A673 (cell line): ENCODE data around the gene CRADD. TPM values are rescaled to one million over a fixed set of nuclear protein-coding genes. Genes with fewer than 3 reads are reported as not detected.

Experiments
- BruUV-seq: library from RNA; stranded (reverse); fragments of 400-500 nt; replicated peaks from 2 replicates; lab custom pipeline; 2021; lab: Mats Ljungman, UMichigan
- CTCF ChIA-PET: fragments of 300-600 bp; sonication (Branson Sonifier 250); formaldehyde crosslinking; loops from one replicate; lab custom pipeline; 2022; ENCODE audit warnings: antibody characterized with exemption; lab: Charles Lee
- POLR2A ChIA-PET: fragments of 300-600 bp; sonication (Branson Sonifier 250); formaldehyde crosslinking; loops from one replicate; lab custom pipeline; 2022; ENCODE audit warnings: antibody characterized with exemption; ENCODE audit not compliant: low non-redundant PET; lab: Charles Lee
- DNase-seq: peaks from one replicate; pipeline ENCODE4 v3.0.0-alpha.2; 2015; ENCODE audit warnings: low spot score
- H3K27ac ChIP-seq: fragments of 200-600 bp; sonication (generic); 2 replicates; pipeline ENCODE4 v1.5.1; 2016; ENCODE audit warnings: mixed run types, low read depth, mild to moderate bottlenecking, mixed read lengths, antibody characterized with exemption, low read length; ENCODE audit not compliant: poor library complexity, severe bottlenecking
- H3K27me3 ChIP-seq: fragments of 200-600 bp; sonication (generic); replicated peaks from 2 replicates; pipeline ENCODE4 v1.6.1; 2017; ENCODE audit warnings: mixed run types, low read depth, mild to moderate bottlenecking, mixed read lengths, antibody characterized with exemption, low read length; ENCODE audit not compliant: insufficient read depth, poor library complexity
- H3K36me3 ChIP-seq: fragments of 200-600 bp; sonication (generic); 2 replicates; pipeline ENCODE4 v1.6.1; 2016; ENCODE audit warnings: mixed run types, mild to moderate bottlenecking, mixed read lengths, antibody characterized with exemption, low read length; ENCODE audit not compliant: insufficient read depth, poor library complexity, severe bottlenecking
- H3K4me1 ChIP-seq: fragments of 200-600 bp; sonication (generic); 2 replicates; pipeline ENCODE4 v1.6.1; 2017; ENCODE audit warnings: mixed run types, mild to moderate bottlenecking, mixed read lengths, antibody characterized with exemption, low read length; ENCODE audit not compliant: insufficient read depth, poor library complexity, severe bottlenecking
- H3K4me3 ChIP-seq: fragments of 200-600 bp; sonication (generic); 2 replicates; pipeline ENCODE4 v1.5.1; 2016; ENCODE audit warnings: low read depth, mixed run types, mild to moderate bottlenecking, mixed read lengths, low read length; ENCODE audit not compliant: poor library complexity, severe bottlenecking
- H3K9me3 ChIP-seq: fragments of 200-600 bp; sonication (generic); 2 replicates; pipeline ENCODE4 v1.6.1; 2016; ENCODE audit warnings: mixed run types, low read depth, mild to moderate bottlenecking, mixed read lengths, antibody characterized with exemption, low read length; ENCODE audit not compliant: poor library complexity, severe bottlenecking
- EZH2 ChIP-seq: fragments of 200-600 bp; sonication (generic); IDR thresholded peaks from 2 replicates; pipeline ENCODE4 v1.6.1; 2017; ENCODE audit warnings: borderline replicate concordance, low read depth, mild to moderate bottlenecking, mixed read lengths, antibody characterized with exemption, low read length; ENCODE audit not compliant: poor library complexity, severe bottlenecking
- intact Hi-C: fragments of 100-400 bp; cut with micrococcal nuclease; formaldehyde crosslinking; loops from one replicate; pipeline ENCODE4 v1.10.0; 2022; ENCODE audit not compliant: unreplicated experiment
- total RNA-seq: library from RNA; stranded (reverse); gene quantifications from 2 replicates; pipeline ENCODE4 v1.2.3, GENCODE V29; 2021
- TF ChIP-seq, protein P1 (sequence below): fragments of 300-800, 200-600 bp; sonication (generic); conservative IDR thresholded peaks from 2 replicates; pipeline ENCODE4 v1.5.1; 2017; ENCODE audit warnings: low read depth, mild to moderate bottlenecking, antibody characterized with exemption, low read length, moderate library complexity, mixed read lengths

The CRADD gene
- total RNA-seq, 1 experiment from 2014 or later, result 9.1 TPM

- CTCF ChIA-PET, result no interaction called here
- H3K27me3 ChIP-seq, result no peaks in the 10 kb centered on the region
Measured at GRCh38 chr12:93804392-93805179, 127.4 kb downstream of the CRADD start.

GRCh38 chr12:93805736-93806141 lies 128.6 kb downstream of the CRADD start:
- POLR2A ChIA-PET, result no interaction called here
- BruUV-seq, result no TSS peak
- no peak for TF ChIP-seq EZH2
- TF ChIP-seq, protein P1, sequence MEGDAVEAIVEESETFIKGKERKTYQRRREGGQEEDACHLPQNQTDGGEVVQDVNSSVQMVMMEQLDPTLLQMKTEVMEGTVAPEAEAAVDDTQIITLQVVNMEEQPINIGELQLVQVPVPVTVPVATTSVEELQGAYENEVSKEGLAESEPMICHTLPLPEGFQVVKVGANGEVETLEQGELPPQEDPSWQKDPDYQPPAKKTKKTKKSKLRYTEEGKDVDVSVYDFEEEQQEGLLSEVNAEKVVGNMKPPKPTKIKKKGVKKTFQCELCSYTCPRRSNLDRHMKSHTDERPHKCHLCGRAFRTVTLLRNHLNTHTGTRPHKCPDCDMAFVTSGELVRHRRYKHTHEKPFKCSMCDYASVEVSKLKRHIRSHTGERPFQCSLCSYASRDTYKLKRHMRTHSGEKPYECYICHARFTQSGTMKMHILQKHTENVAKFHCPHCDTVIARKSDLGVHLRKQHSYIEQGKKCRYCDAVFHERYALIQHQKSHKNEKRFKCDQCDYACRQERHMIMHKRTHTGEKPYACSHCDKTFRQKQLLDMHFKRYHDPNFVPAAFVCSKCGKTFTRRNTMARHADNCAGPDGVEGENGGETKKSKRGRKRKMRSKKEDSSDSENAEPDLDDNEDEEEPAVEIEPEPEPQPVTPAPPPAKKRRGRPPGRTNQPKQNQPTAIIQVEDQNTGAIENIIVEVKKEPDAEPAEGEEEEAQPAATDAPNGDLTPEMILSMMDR, result no peak
- Histone ChIP-seq H3K9me3 (no peaks in the 10 kb centered on the region), H3K4me1 (peaks cover 17% of the 10 kb centered on the region), H3K27me3 (no peaks in the 10 kb centered on the region), H3K27ac (no peak overlapping the region), H3K36me3 (no peaks in the 10 kb centered on the region), H3K4me3 (no peak overlapping the region)
- DNase-seq, result peak; percentile 78
- CTCF ChIA-PET, result no interaction called here
- intact Hi-C loops, result no loop called here

More at GRCh38 chr12:93804392-93805179, 127.4 kb downstream of the CRADD start:
- POLR2A ChIA-PET, result no interaction called here
- Histone ChIP-seq H3K27ac (no peak overlapping the region), H3K4me1 (peaks cover 17% of the 10 kb centered on the region), H3K36me3 (no peaks in the 10 kb centered on the region), H3K9me3 (no peaks in the 10 kb centered on the region), H3K4me3 (no peak overlapping the region)
- intact Hi-C loops, result no loop called here
- TF ChIP-seq, protein P1, result no peak
- TF ChIP-seq EZH2, result no peak
- BruUV-seq, result no TSS peak
- no peak for DNase-seq

- Histone ChIP-seq H3K27ac (no peak overlapping the region), H3K4me1 (peaks cover 18% of the 10 kb centered on the region), H3K4me3 (no peak overlapping the region), H3K36me3 (no peaks in the 10 kb centered on the region), H3K27me3 (no peaks in the 10 kb centered on the region), H3K9me3 (no peaks in the 10 kb centered on the region)
- no peak for DNase-seq
- CTCF ChIA-PET, result no interaction called here
- POLR2A ChIA-PET, result interaction anchor here (0.7 kb wide), 1 partner anchor 463 kb away, joined by 3 read pairs; no protein-coding TSS in a partner anchor
- TF ChIP-seq EZH2, result no peak
- TF ChIP-seq, protein P1, result no peak
- BruUV-seq, result no TSS peak
- intact Hi-C loops, result no loop called here
Measured at GRCh38 chr12:93807354-93807753, 130.2 kb downstream of the CRADD start.
